NCI-H146 treated with DMSO at 0.1 percent for 48 hours (cell line): ENCODE measurements around the gene ALPG.
"Not testable (repeated sequence)": the region's sequence is repeated elsewhere in the genome, so short reads cannot be mapped to it uniquely, and the experiment has no call there.

Source experiments
- DNase-seq: peaks from one replicate; lab custom pipeline; 2025; ENCODE audit not compliant: unreplicated experiment; lab: John Stamatoyannopoulos, UW

The ALPG gene

GRCh38 chr2:232394431-232394830 lies 12.2 kb upstream of the ALPG start:
- not testable (repeated sequence) for DNase-seq

GRCh38 chr2:232395586-232395985 lies 11.1 kb upstream of the ALPG start:
- DNase-seq, result no peak

DNA sequence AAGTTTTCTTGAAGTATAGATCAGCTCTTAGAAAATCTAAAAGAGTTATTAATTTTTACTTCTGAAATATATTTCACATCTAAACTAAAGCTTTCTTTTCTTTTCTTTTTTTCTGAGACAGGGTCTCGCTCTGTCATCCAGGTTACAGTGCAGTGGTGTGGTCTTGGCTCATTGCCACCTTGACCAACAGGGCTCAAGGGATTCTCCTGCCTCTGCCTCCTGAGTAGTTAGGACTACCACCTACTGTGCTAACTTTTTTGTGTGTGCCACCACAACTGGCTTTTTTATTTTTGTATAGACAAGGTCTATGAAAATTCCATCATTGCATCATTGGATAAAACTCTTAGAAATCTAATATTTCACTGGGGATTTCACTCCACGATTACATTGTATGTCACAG lies 10.0 kb upstream of the ALPG start:
- DNase-seq, result no peak

- DNase-seq, result no peak
These were observed 8.2 kb upstream of the ALPG start for GRCh38 chr2:232398293-232399034.

GRCh38 chr2:232400256-232401015 lies 6.2 kb upstream of the ALPG start:
- DNase-seq, result no peak

DNA sequence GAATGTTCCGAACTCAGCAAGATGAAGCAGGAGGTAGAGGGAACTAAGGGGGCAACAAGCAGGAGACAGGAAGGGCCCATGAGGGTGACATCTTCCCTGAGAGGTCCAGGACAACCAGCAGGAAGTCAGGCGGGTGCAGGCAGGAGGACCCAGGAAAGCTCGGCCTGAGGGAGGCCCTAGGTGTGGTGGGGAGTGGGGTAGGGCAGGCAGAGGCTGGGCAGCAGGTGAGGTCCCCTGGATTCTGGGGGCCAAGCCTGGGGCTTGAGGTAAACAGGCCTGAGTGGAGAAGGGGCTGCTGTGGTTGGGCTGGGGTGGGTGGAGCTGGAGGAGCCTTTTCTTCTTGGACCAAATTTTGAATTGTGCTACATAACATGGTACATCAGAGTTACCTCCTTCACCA lies 4.1 kb upstream of the ALPG start:
- no peak for DNase-seq

DNA sequence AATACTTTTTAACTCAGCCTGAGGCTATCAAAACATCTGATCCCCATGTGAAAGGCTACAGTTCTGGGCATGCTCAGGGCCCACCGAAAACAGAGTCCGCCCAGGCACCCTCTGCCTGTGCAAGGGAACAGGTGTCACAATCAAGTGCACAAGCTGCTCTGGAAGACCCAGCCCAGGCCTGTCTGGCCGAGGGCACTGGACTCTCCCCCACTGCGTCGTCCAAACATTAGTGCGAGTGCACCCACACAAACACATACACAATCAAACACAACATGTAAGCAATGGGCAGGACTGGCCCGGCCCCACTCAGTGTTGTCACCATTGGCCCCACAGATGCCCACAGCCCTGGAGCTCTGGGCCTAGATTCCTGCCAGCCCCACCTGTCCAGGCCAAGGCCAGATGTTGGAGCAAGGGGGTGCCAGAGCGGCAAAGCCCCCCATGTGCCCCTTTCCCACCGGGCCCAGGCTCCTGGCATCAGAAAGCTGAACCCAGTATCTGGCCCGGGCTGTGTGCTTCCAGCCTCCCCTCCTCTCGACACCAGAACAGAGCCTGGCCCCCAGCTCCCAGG lies 617 bp upstream of the ALPG start:
- no peak for DNase-seq

- not testable (repeated sequence) for DNase-seq
These were observed 945 bp downstream of the ALPG start for GRCh38 chr2:232407428-232408150.

DNA sequence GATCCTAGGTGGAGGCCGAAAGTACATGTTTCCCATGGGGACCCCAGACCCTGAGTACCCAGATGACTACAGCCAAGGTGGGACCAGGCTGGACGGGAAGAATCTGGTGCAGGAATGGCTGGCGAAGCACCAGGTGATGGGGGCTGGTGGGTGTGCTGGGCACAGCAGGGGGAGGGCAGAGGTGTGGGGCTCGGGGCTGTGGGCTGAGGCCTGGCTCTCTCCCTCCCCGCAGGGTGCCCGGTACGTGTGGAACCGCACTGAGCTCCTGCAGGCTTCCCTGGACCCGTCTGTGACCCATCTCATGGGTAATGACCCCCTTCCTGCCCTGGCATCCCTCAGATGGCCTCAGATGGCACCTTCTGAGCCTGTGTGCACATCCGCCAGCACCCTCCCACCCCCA lies 1.6 kb downstream of the ALPG start:
- DNase-seq, result not testable (repeated sequence)

DNA sequence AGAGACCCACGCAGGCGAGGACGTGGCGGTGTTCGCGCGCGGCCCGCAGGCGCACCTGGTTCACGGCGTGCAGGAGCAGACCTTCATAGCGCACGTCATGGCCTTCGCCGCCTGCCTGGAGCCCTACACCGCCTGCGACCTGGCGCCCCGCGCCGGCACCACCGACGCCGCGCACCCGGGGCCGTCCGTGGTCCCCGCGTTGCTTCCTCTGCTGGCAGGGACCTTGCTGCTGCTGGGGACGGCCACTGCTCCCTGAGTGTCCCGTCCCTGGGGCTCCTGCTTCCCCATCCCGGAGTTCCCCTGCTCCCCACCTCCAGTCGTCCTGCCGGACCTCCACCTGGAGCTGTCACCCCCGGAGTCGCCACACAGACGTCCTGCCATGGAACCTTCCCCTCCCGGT lies 3.0 kb downstream of the ALPG start:
- DNase-seq, result not testable (repeated sequence)

- no peak for DNase-seq
These were observed 3.7 kb downstream of the ALPG start for GRCh38 chr2:232410238-232410900.

DNA sequence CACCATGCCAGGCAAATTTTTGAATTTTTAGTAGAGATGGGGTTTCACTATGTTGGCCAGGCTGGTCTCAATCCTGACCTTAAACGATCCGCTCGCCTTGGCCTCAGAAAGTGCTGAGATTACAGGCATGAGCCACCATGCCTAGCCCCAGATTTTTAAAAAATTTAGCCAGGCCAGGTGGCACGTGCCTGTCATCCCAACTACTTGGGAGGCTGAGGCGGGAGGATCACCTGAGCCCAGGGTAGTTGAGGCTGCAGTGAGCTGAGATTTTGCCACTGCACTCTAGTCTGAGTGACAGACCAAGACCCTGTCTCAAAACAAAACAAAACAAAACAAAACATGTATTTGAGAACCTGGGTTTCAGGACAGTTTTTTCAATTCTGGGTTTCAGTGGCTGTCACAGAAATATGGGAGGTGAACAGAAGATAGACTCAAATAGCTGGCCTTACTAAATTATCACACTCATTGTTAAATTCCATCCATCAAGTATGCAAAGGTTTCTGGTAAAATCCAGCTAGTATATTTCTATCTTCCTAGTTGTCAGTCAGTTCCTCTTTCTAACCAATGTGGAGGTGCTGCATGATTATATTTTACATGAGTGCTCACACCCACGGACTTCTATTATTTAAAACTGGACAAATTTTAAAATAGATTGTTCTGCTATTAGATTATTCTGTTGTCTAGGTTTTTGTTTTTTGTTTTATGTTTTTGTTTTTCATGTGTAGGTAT lies 5.4 kb downstream of the ALPG start:
- no peak for DNase-seq

DNA sequence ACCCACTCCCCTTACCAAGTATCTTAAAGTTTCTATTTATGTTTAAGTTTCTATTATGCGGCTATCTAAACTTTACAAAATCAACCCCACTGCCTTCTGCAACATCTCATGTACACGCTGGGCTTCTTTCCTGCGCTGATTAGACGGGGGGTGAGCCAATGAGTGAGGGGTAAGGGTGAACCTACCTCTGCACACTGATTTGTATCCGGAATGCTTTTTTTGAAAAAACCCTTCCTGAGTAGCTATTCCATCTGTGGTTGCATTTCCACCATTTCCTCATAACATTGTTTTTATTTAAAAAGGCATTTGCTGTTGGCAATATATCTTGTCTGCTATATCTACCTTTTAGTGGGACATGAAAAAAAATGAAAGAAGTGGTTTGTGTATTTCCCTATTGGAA lies 6.3 kb downstream of the ALPG start:
- no peak for DNase-seq

DNA sequence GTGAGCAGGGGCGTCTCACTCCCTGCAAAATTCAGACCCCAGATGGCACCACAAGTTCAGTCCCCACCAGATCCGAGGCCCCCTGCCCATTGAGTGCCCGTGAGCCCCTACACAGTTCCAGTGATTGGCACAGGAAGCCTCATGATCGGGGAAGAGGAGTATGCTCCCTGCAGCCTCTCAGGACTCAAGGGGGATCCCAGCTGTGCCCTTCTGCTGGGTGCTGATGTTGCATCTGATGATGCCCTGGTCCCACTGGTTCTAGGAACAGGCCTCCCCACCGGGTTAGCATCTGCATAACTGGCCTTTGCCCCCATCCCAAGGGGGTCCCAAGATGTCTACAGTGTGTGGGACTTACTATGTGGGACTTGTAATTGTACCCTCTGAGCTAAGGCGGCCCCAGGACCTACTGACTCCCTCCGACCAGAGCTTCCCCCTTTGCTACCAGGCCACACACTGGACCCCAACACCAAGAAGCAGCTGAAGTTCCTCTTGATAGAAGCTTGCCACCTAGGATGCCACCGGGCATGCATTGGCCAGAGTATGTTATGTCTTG lies 8.6 kb downstream of the ALPG start:
- no peak for DNase-seq

GRCh38 chr2:232415736-232416520 lies 9.3 kb downstream of the ALPG start:
- DNase-seq, result no peak

GRCh38 chr2:232416521-232417470 lies 10.2 kb downstream of the ALPG start:
- DNase-seq, result no peak

DNA sequence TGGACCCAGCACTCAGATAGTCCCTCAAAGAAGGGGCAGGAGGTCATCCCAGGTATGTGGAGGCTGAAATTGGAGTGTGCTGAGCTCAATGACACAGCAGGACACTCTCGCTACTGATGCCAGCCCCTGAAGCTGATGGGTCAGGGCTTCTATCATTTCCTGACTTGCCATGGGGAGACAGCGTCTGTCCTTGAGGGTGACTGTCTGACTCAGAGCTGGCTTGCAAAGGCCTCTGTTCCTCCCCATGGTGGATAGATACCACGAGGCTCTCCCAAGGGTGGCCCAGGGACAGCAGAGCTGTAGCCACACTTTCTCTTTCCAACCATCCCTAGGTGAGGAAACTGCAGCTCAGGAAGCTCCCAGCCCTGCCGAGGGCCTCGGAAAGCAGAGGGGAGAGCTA lies 10.8 kb downstream of the ALPG start:
- no peak for DNase-seq

- no peak for DNase-seq
These were observed 11.4 kb downstream of the ALPG start for GRCh38 chr2:232418056-232418455.
